ENCODE data around the gene HS3ST5.
"Not testable (repeated sequence)": the region's sequence is repeated elsewhere in the genome, so short reads cannot be mapped to it uniquely, and the experiment has no call there.

HS3ST5 gene

GRCh38 chr6:114276783-114277182, 66.0 kb downstream of the HS3ST5 start:
- no peak for DNase-seq (ENCODE audit: low read depth)

GRCh38 chr6:114274836-114275235, 68.0 kb downstream of the HS3ST5 start:
- no peak for DNase-seq (ENCODE audit: low read depth)

- no peak for DNase-seq (ENCODE audit: low read depth)
Observed at GRCh38 chr6:114272582-114272981, 70.2 kb downstream of the HS3ST5 start.

DNA sequence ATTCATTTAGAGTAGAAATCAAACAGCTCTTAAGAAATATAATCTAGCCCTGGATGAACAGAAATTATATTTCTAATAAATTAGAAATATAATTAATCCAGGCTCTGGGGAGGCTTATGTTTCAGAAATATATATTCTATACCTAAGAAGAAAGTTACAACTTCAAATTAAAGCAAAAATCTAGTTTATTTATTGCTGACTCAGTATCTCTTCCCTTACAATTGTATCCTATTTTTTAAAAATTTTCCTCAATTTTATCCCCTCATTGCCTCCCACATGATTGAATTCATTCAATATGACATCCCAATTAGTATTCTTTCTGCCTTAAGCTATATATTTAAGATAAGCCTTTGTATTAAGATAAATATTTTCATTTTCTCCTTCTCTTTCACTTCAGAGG, 71.4 kb downstream of the HS3ST5 start:
- DNase-seq (ENCODE audit: low read depth) = no peak

GRCh38 chr6:114267897-114268296, 74.9 kb downstream of the HS3ST5 start:
- no peak for DNase-seq (ENCODE audit: low read depth)

DNA sequence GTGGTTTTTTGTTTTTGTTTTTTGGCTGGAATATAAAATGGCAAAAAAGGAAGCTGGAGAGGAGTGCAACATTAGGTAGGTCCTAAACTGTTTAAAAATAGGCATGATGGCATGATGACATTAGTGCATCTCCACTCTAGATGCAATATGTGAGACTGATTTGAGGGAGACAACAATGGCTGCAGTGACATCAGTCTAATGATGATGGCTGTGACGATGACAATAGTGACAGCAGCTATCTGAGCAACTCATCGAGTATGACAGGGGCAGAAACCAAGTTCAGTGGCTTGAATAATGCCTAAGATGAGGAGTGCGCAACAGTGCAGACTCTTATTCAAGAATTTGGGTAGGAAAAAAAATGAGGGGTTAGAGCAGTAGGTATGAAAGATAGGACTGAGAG, 82.0 kb downstream of the HS3ST5 start:
- DNase-seq (ENCODE audit: low read depth) = no peak

- DNase-seq (ENCODE audit: low read depth) = no peak
Observed at GRCh38 chr6:114258376-114258775, 84.4 kb downstream of the HS3ST5 start.

DNA sequence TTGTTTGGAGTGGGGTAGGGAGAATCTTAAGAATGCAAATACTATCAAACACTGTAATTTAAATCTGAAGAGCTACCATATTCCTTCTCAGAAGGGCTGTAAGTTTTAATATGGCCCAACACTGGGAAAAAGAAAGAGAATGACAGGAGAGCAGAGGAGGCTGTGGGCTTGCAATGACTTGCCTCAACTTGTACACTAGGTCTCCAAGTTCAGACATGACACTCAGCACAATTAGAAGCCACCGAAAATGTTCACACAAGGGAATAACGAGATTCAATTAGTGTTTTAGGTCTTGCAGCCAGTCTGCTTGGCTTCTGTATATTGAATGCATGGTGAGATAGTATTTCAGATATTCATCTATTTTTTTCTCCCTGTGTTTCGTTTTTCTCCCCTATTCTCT, 89.4 kb downstream of the HS3ST5 start:
- DNase-seq (ENCODE audit: low read depth) = no peak

GRCh38 chr6:114249522-114249921, 93.3 kb downstream of the HS3ST5 start:
- no peak for DNase-seq (ENCODE audit: low read depth)

GRCh38 chr6:114247101-114247500, 95.7 kb downstream of the HS3ST5 start:
- no peak for DNase-seq (ENCODE audit: low read depth)

DNA sequence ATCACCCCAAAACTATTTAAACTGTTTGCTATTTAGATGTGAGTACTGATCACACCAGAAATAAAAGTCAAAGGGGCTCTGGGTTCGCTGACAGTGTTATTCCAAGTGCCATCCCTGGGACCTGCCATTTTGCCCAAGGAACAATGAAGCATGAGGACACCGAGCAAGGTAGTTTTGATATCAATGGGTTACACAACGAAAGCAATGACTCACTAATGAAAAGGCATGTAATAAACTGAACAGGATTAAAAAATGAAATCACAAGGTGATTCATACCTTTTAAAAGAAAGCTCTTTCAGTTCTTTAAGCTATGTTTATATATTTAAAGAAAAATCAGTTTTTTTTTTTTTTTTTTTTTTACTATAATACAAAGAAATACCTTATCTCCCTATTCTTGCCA, 102.0 kb downstream of the HS3ST5 start:
- DNase-seq (ENCODE audit: low read depth) = no peak

DNA sequence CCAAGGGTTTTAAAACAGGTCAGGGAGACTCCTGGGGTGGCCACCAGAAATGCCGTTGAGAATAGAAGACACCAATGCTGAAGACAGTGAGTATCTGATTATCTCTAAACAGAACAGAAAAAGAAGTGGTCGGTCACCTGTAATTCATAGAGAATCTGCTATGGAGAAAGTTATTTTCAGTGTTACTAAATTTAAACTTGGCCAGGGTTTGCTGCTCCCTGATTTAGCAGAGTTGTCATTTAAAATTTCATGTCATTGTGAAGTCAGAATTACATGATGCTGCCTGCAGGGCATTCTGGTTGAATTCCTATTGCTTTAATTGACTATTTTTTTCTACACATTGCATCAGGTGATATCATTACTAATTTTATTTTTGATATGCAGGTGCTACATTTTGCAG, 114.1 kb downstream of the HS3ST5 start:
- no peak for DNase-seq (ENCODE audit: low read depth)

GRCh38 chr6:114227944-114228468, 114.8 kb downstream of the HS3ST5 start:
- DNase-seq (ENCODE audit: low read depth) = no peak

DNA sequence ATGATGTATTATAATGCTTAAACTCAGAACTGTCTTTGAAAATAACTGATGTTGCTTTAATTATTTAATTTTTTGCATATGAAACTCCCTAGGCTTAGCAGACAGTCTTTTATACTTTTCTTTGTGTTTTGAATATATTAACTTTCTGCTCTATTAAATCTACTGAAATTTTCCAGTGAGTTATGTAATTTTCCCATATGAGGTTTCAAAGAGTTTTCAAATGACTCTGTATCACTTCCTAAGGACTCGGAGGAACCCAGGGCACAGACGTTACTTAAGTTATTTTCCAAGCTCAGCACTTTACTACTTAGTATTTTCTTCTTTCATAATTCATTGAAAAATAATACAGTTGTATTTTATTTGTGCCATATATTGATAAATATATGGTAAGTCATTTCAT, 122.6 kb downstream of the HS3ST5 start:
- no peak for DNase-seq (ENCODE audit: low read depth)

DNA sequence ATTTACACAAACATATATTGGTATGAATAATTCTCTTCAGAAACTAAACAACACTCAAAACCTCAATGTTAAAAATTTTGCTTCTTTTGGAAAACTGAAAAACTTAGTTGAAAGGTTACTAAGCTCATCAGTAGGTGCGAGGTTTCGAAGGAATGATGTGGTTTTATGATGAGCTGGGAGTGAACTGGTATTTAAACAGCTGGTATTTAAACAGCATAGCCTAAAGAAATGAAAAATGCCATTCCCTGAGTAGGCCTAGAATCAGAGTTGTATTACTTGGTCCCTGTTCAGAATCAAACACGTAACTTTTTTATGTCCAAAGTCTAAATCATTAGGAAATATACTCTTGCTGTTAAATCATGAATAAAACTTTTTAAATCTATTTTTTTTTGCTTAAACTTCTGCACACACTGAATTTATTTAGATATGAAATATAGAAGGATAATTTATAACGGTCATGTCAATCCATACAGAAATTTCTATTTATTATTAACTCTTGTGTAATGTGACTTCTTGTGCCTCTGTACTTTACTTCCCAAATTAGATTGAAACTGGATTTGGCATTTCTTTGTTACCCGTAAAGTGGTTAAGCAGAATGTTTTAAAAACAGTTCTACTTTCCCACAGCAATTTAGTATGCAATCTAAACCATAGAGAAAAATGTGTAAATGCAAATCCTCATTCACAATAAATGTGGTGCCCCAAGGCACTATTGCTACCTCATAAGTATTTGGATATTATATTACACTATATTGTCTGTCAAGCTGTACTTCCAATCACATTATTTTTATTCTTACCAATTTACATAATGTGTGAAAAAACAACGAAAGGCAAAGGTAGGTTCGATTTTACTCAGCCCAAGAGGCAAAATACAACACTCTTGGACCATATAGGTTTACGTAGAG, 124.1 kb downstream of the HS3ST5 start:
- no peak for DNase-seq (ENCODE audit: low read depth)

DNA sequence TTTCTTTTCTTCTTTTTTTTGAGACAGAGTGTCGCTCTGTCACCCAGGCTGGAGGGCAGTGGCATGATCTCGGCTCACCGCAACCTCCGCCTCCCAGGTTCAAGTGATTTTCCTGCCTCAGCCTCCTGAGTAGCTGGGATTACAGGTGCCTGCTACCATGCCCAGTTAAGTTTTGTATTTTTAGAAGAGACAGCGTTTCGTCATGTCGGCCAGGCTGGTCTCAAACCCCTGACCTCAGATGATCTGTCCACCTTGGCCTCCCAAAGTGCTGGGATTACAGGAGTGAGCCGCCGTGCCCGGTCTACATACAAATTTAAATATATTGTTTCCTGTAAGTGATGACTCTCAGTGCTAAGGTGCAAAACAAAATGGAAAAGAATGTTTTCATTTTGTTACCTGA, 124.8 kb downstream of the HS3ST5 start:
- DNase-seq (ENCODE audit: low read depth) = not testable (repeated sequence)

GRCh38 chr6:114216789-114217467, 125.9 kb downstream of the HS3ST5 start:
- no peak for DNase-seq (ENCODE audit: low read depth)

DNA sequence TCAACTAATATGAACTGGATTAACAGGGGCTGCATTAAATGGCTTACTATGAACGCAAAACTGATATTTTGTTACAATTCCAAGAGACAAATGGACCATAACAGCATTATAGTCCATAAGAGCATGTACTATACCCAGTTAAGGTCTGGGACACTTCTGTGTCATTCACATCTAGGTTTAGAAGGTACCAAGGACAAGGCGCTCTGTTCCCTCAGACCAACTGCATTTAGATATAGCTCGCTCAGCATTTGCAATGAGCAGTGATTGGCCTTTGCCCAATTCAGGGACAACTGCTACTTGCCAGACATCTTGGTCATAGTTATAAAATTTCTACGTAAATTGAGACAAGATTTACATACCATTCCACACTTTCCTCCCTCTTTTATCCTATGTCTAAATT, 132.4 kb downstream of the HS3ST5 start:
- DNase-seq (ENCODE audit: low read depth) = no peak

- DNase-seq (ENCODE audit: low read depth) = no peak
Observed at GRCh38 chr6:114203460-114203859, 139.4 kb downstream of the HS3ST5 start.

DNA sequence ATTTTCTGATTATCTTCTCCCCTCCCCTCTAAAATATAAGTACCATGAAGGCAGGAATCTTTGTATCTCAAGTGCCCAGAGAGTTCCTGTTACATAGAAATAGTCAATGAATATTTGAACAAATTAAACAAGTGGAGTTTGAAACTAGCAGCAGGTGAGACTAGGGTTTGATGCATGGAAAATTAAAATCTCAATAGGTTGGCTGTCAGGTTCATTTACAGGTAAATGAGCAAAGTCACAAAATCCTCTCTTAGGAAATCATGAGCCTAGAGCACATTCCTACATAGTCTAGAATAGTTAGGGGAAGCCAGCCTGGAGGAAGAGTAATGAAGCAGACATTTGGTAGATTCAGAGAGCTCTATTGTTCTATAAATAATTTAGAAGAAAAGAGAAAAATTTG, 140.4 kb downstream of the HS3ST5 start:
- no peak for DNase-seq (ENCODE audit: low read depth)

GRCh38 chr6:114200891-114201290, 141.9 kb downstream of the HS3ST5 start:
- DNase-seq (ENCODE audit: low read depth) = no peak

GRCh38 chr6:114195631-114196403, 147.0 kb downstream of the HS3ST5 start:
- no peak for DNase-seq (ENCODE audit: low read depth)

- DNase-seq (ENCODE audit: low read depth) = no peak
Observed at GRCh38 chr6:114195027-114195365, 147.8 kb downstream of the HS3ST5 start.
